ENCODE data around the gene ENTPD2. TPM values are rescaled to one million over a fixed set of nuclear protein-coding genes. Genes with fewer than 3 reads are reported as not detected.

ENTPD2 gene
- total and polyA plus RNA-seq, 2 experiments from 2014 or later: 1.8 to 1.9 TPM

DNA sequence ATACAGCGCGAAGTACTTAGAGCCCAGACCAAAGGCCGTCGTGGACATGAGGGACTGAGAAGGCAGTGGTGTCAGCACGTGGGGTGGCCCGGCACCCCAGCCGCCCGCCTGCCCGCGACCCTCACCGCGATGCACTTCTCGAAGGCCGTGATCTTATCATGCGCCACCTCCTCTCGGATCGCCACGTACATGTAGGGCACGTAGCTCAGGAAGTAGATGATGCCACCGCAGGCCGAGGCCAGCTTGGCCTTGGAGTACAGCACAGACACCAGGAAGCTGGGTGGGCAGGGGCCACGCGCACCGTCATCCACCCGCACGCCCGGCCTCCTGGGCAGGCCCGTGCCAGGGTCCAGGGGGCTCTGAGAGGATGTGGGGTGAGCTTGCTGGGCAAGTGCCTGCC lies 36.8 kb downstream of the ENTPD2 start (continued):
- TF ChIP-seq CTCF (conservative IDR thresholded peaks at IDR 0.05; ENCODE audit: low read depth in 2 of 2) (no peak), JUNB (IDR thresholded peaks at IDR 0.05; ENCODE audit: unreplicated experiment) (no peak)
- TF ChIP-seq, protein P1, sequence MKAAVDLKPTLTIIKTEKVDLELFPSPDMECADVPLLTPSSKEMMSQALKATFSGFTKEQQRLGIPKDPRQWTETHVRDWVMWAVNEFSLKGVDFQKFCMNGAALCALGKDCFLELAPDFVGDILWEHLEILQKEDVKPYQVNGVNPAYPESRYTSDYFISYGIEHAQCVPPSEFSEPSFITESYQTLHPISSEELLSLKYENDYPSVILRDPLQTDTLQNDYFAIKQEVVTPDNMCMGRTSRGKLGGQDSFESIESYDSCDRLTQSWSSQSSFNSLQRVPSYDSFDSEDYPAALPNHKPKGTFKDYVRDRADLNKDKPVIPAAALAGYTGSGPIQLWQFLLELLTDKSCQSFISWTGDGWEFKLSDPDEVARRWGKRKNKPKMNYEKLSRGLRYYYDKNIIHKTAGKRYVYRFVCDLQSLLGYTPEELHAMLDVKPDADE (IDR thresholded peaks at IDR 0.05): no peak

- Mint-ChIP-seq H3K27me3 (ENCODE audit: insufficient read depth, low read depth, poor library complexity) (peaks cover 4% of the 10 kb centered on the region), H3K27ac (no peak overlapping the region), H3K9me3 (no peaks in the 10 kb centered on the region), H3K4me1 (no peaks in the 10 kb centered on the region), H3K4me3 (no peak overlapping the region), H3K36me3 (ENCODE audit: low read depth) (peaks cover 2% of the 10 kb centered on the region; the same call in 1 of the 3 replicates)
- Histone ChIP-seq H3K79me2 (replicated peaks; ENCODE audit: insufficient read depth) (no peaks in the 10 kb centered on the region), H3K4me2 (no peak overlapping the region), H3K4me1 (ENCODE audit: insufficient read depth) (no peaks in the 10 kb centered on the region), H2AFZ (no peak overlapping the region), H3K4me3 (no peak overlapping the region), H4K20me1 (replicated peaks; ENCODE audit: insufficient read depth) (no peaks in the 10 kb centered on the region), H3F3A (replicated peaks; ENCODE audit: low read depth) (no peaks in the 10 kb centered on the region), H3K9me2 (ENCODE audit: insufficient read depth) (no peaks in the 10 kb centered on the region), H3K27ac (ENCODE audit: low read depth) (no peak overlapping the region), H3K27me3 (ENCODE audit: insufficient read depth) (no peaks in the 10 kb centered on the region), H3K36me3 (ENCODE audit: insufficient read depth) (no peaks in the 10 kb centered on the region)
- no peak for ATAC-seq
- DNase-seq (ENCODE audit: low spot score): no peak
- TF ChIP-seq EZH2phosphoT487 (IDR thresholded peaks at IDR 0.05; ENCODE audit: unreplicated experiment): no peak
- TF ChIP-seq, protein P1 (IDR thresholded peaks at IDR 0.05): no peak
- no peak for TF ChIP-seq ZNF114 (CRISPR knock-in tag; IDR thresholded peaks at IDR 0.05)
- TF ChIP-seq ZNF331 (CRISPR knock-in tag; IDR thresholded peaks at IDR 0.05; ENCODE audit: low read depth): no peak
- TF ChIP-seq NANOG (IDR thresholded peaks at IDR 0.05; ENCODE audit: borderline replicate concordance): no peak
- no peak for TF ChIP-seq ZNF462 (CRISPR knock-in tag; IDR thresholded peaks at IDR 0.05)
- TF ChIP-seq CREB1 (CRISPR knock-in tag; IDR thresholded peaks at IDR 0.05; ENCODE audit: low read depth): no peak
- TF ChIP-seq, protein P2, sequence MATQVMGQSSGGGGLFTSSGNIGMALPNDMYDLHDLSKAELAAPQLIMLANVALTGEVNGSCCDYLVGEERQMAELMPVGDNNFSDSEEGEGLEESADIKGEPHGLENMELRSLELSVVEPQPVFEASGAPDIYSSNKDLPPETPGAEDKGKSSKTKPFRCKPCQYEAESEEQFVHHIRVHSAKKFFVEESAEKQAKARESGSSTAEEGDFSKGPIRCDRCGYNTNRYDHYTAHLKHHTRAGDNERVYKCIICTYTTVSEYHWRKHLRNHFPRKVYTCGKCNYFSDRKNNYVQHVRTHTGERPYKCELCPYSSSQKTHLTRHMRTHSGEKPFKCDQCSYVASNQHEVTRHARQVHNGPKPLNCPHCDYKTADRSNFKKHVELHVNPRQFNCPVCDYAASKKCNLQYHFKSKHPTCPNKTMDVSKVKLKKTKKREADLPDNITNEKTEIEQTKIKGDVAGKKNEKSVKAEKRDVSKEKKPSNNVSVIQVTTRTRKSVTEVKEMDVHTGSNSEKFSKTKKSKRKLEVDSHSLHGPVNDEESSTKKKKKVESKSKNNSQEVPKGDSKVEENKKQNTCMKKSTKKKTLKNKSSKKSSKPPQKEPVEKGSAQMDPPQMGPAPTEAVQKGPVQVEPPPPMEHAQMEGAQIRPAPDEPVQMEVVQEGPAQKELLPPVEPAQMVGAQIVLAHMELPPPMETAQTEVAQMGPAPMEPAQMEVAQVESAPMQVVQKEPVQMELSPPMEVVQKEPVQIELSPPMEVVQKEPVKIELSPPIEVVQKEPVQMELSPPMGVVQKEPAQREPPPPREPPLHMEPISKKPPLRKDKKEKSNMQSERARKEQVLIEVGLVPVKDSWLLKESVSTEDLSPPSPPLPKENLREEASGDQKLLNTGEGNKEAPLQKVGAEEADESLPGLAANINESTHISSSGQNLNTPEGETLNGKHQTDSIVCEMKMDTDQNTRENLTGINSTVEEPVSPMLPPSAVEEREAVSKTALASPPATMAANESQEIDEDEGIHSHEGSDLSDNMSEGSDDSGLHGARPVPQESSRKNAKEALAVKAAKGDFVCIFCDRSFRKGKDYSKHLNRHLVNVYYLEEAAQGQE (IDR thresholded peaks at IDR 0.05; ENCODE audit: unreplicated experiment): no peak
Measured at GRCh38 chr9:137016436-137016835, 37.4 kb downstream of the ENTPD2 start.
